Measurements from ENCODE around the gene CCR2.

DNA sequence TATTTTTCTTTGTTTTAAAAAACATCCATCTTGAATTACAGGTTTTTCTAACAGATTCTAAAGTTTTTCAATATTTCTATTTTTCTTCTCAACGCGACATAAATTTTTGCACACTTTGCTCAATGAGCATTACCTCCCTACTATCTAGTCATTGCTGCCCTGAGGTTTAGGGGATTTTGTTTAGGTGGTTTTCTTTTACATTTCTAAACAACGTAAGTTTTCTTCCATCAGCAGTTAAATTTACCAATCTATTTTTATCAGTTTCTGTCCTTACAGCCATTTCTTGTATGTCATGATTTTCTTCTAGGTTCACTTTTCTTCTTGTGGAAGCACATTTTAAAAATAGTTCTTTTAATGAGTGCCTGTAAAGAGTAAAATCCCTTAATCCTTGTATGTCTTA is 49.2 kb upstream of the CCR2 start:
- TF ChIP-seq, protein P1, sequence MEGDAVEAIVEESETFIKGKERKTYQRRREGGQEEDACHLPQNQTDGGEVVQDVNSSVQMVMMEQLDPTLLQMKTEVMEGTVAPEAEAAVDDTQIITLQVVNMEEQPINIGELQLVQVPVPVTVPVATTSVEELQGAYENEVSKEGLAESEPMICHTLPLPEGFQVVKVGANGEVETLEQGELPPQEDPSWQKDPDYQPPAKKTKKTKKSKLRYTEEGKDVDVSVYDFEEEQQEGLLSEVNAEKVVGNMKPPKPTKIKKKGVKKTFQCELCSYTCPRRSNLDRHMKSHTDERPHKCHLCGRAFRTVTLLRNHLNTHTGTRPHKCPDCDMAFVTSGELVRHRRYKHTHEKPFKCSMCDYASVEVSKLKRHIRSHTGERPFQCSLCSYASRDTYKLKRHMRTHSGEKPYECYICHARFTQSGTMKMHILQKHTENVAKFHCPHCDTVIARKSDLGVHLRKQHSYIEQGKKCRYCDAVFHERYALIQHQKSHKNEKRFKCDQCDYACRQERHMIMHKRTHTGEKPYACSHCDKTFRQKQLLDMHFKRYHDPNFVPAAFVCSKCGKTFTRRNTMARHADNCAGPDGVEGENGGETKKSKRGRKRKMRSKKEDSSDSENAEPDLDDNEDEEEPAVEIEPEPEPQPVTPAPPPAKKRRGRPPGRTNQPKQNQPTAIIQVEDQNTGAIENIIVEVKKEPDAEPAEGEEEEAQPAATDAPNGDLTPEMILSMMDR (optimal IDR thresholded peaks at IDR 0.05 in 1 of 3, IDR thresholded peaks at IDR 0.05 in 1 of 3, conservative IDR thresholded peaks at IDR 0.05 in 1 of 3; ENCODE audit: extremely low read depth in 1 of 3, insufficient read depth in 2 of 3, low read length in 3 of 3) = no peak
- TF ChIP-seq EZH2 (IDR thresholded peaks at IDR 0.05; ENCODE audit: low read length) = no peak
